IMR-90 (cell line): Measurements from ENCODE around the gene LHPP. TPM values are rescaled to one million over a fixed set of nuclear protein-coding genes. Genes with fewer than 3 reads are reported as not detected.

ENCODE experiments used
- ATAC-seq: fragments of 200-7000 bp; cut with Tn5 transposase; 2 replicates; pipeline ENCODE4 v1.9.1; 2020; ENCODE audit warnings: low read depth, mild to moderate bottlenecking, moderate library complexity
- BruUV-seq: library from RNA; stranded (reverse); fragments of 400-500 nt; replicated peaks from 2 replicates; lab custom pipeline; 2021; lab: Mats Ljungman, UMichigan
- CTCF ChIA-PET: fragments of 300-600 bp; formaldehyde crosslinking; extraction: SDS; loops from one replicate; lab custom pipeline; 2021; ENCODE audit warnings: antibody characterized with exemption; lab: Yijun Ruan, JAX
- POLR2A ChIA-PET: fragments of 300-600 bp; sonication (Branson Sonifier 250); formaldehyde crosslinking; loops from one replicate; lab custom pipeline; 2022; ENCODE audit warnings: antibody characterized with exemption; ENCODE audit not compliant: unreplicated experiment; lab: Charles Lee
- DNase-seq: peaks from one replicate; pipeline ENCODE4 v3.0.0; 2013
- H2AFZ ChIP-seq: replicated peaks from 2 replicates; pipeline ENCODE3; 2013; ENCODE audit warnings: low read length, mild to moderate bottlenecking; ENCODE audit not compliant: poor library complexity
- H2AK5ac ChIP-seq: 2 replicates; pipeline ENCODE4 v1.6.1; 2013; ENCODE audit warnings: low read depth, low read length, inconsistent platforms
- H2AK9ac ChIP-seq: replicated peaks from 2 replicates; pipeline ENCODE3; 2013; ENCODE audit warnings: mild to moderate bottlenecking, low read depth, low read length, moderate library complexity; ENCODE audit not compliant: poor library complexity
- H2BK120ac ChIP-seq: 2 replicates; pipeline ENCODE4 v1.6.1; 2013; ENCODE audit warnings: low read depth, low read length, inconsistent platforms
- H2BK15ac ChIP-seq: 3 replicates; pipeline ENCODE4 v1.6.1; 2013; ENCODE audit warnings: low read depth, low read length, inconsistent platforms
- H2BK20ac ChIP-seq: 2 replicates; pipeline ENCODE4 v1.6.1; 2013; ENCODE audit warnings: low read depth, mild to moderate bottlenecking, inconsistent platforms, low read length, moderate library complexity
- H2BK5ac ChIP-seq: 2 replicates; pipeline ENCODE4 v1.6.1; 2013; ENCODE audit warnings: mild to moderate bottlenecking, low read depth, low read length, inconsistent platforms; ENCODE audit not compliant: poor library complexity, severe bottlenecking
- H3K14ac ChIP-seq: replicated peaks from 2 replicates; pipeline ENCODE4 v1.6.1; 2013; ENCODE audit warnings: low read depth, low read length, inconsistent platforms
- H3K18ac ChIP-seq: 2 replicates; pipeline ENCODE4 v1.6.1; 2013; ENCODE audit warnings: low read depth, low read length, control low read depth
- H3K23ac ChIP-seq: 2 replicates; pipeline ENCODE4 v1.6.1; 2013; ENCODE audit warnings: low read depth, low read length, inconsistent platforms
- H3K27ac ChIP-seq: 2 replicates; pipeline ENCODE4 v1.5.1; 2013; ENCODE audit warnings: mild to moderate bottlenecking, control low read depth, low read length; ENCODE audit not compliant: insufficient read depth
- H3K27me3 ChIP-seq: 2 replicates; pipeline ENCODE4 v1.6.1; 2013; ENCODE audit warnings: low read length; ENCODE audit not compliant: control insufficient read depth, insufficient read depth
- H3K36me3 ChIP-seq: 2 replicates; pipeline ENCODE4 v1.6.1; 2013; ENCODE audit warnings: low read length, mixed read lengths; ENCODE audit not compliant: control insufficient read depth, insufficient read depth
- H3K4ac ChIP-seq: 2 replicates; pipeline ENCODE4 v1.6.1; 2013; ENCODE audit warnings: low read depth, low read length, inconsistent platforms
- H3K4me1 ChIP-seq: 2 replicates; pipeline ENCODE4 v1.6.1; 2013; ENCODE audit warnings: low read length, mixed read lengths; ENCODE audit not compliant: control insufficient read depth, insufficient read depth
- H3K4me2 ChIP-seq: 2 replicates; pipeline ENCODE4 v1.6.1; 2013; ENCODE audit warnings: low read depth, mild to moderate bottlenecking, control low read depth, low read length, moderate library complexity
- H3K4me3 ChIP-seq: 2 replicates; pipeline ENCODE4 v1.5.1; 2013; ENCODE audit warnings: low read depth, mild to moderate bottlenecking, control low read depth, low read length, moderate library complexity; ENCODE audit not compliant: insufficient read depth
- H3K56ac ChIP-seq: 2 replicates; pipeline ENCODE4 v1.6.1; 2013; ENCODE audit warnings: low read length, inconsistent platforms; ENCODE audit not compliant: insufficient read depth; ENCODE audit errors: extremely low read depth
- H3K79me1 ChIP-seq, 2 experiments: 2 replicates each; pipeline ENCODE4 v1.6.1; 2013; ENCODE audit warnings: low read length in 2 of 2, inconsistent platforms in 1 of 2, low read depth in 1 of 2
- H3K9ac ChIP-seq: 2 replicates; pipeline ENCODE4 v1.6.1; 2013; ENCODE audit warnings: low read depth, low read length, control low read depth
- H3K9me1 ChIP-seq: 2 replicates; pipeline ENCODE4 v1.6.1; 2013; ENCODE audit warnings: low read length, inconsistent platforms; ENCODE audit not compliant: insufficient read depth
- H3K9me3 ChIP-seq: 2 replicates; pipeline ENCODE4 v1.6.1; 2013; ENCODE audit warnings: low read length; ENCODE audit not compliant: control insufficient read depth, insufficient read depth
- H4K20me1 ChIP-seq: 2 replicates; pipeline ENCODE4 v1.6.1; 2013; ENCODE audit warnings: low read length, inconsistent platforms; ENCODE audit not compliant: insufficient read depth
- H4K5ac ChIP-seq: 2 replicates; pipeline ENCODE4 v1.6.1; 2013; ENCODE audit warnings: mild to moderate bottlenecking, low read depth, low read length, control low read depth
- H4K8ac ChIP-seq, 2 experiments: 2 replicates each; pipeline ENCODE4 v1.6.1; 2013; ENCODE audit warnings: low read depth in 2 of 2, low read length in 2 of 2, control low read depth in 1 of 2, inconsistent platforms in 1 of 2
- H4K91ac ChIP-seq: 2 replicates; pipeline ENCODE4 v1.6.1; 2013; ENCODE audit warnings: low read depth, low read length, inconsistent platforms; ENCODE audit not compliant: insufficient read depth
- BHLHE40 ChIP-seq: fragments of 150-350 bp; IDR thresholded peaks from 2 replicates; pipeline ENCODE4 v1.6.1; 2016; ENCODE audit warnings: mild to moderate bottlenecking, low read depth, low read length
- CEBPB ChIP-seq: IDR thresholded peaks from 2 replicates; pipeline ENCODE4 v1.6.1; 2012; ENCODE audit warnings: low read depth, low read length, improper control_type of control experiment
- CHD1 ChIP-seq: IDR thresholded peaks from 2 replicates; pipeline ENCODE4 v1.6.1; 2012; ENCODE audit warnings: low read depth, low read length, improper control_type of control experiment
- ELK1 ChIP-seq: fragments of 150-350 bp; IDR thresholded peaks from 2 replicates; pipeline ENCODE4 v1.6.1; 2016; ENCODE audit warnings: low read depth, mild to moderate bottlenecking, low read length, moderate library complexity, borderline replicate concordance
- FOS ChIP-seq: fragments of 150-350 bp; IDR thresholded peaks from 2 replicates; pipeline ENCODE4 v1.6.1; 2016; ENCODE audit warnings: low read depth, low read length
- MAFK ChIP-seq: IDR thresholded peaks from 2 replicates; pipeline ENCODE4 v1.6.1; 2012; ENCODE audit warnings: low read depth, low read length, improper control_type of control experiment
- MAZ ChIP-seq: IDR thresholded peaks from 2 replicates; pipeline ENCODE4 v1.6.1; 2012; ENCODE audit warnings: low read depth, mild to moderate bottlenecking, low read length, improper control_type of control experiment, moderate library complexity, borderline replicate concordance
- MXI1 ChIP-seq: IDR thresholded peaks from 2 replicates; pipeline ENCODE4 v1.6.1; 2012; ENCODE audit warnings: low read depth, mild to moderate bottlenecking, low read length, moderate library complexity, borderline replicate concordance
- NFE2L2 ChIP-seq: fragments of 150-350 bp; IDR thresholded peaks from 2 replicates; pipeline ENCODE4 v1.6.1; 2016; ENCODE audit warnings: low read depth, mild to moderate bottlenecking, low read length
- POLR2A ChIP-seq: IDR thresholded peaks from 2 replicates; pipeline ENCODE4 v1.6.1; 2012; ENCODE audit warnings: mild to moderate bottlenecking, low read depth, low read length
- RAD21 ChIP-seq: IDR thresholded peaks from 2 replicates; pipeline ENCODE4 v1.6.1; 2012; ENCODE audit warnings: low read length, improper control_type of control experiment
- RCOR1 ChIP-seq: IDR thresholded peaks from 2 replicates; pipeline ENCODE4 v1.6.1; 2012; ENCODE audit warnings: mild to moderate bottlenecking, low read length, improper control_type of control experiment; ENCODE audit not compliant: insufficient replicate concordance
- RFX5 ChIP-seq: IDR thresholded peaks from 2 replicates; pipeline ENCODE4 v1.8.0; 2012; ENCODE audit warnings: low read depth, mild to moderate bottlenecking, low read length, moderate library complexity
- SMC3 ChIP-seq: fragments of 150-350 bp; IDR thresholded peaks from 2 replicates; pipeline ENCODE4 v1.6.1; 2016; ENCODE audit warnings: low read depth, mild to moderate bottlenecking, antibody characterized with exemption, low read length, moderate library complexity
- USF2 ChIP-seq: fragments of 150-350 bp; IDR thresholded peaks from 2 replicates; pipeline ENCODE4 v1.6.1; 2017; ENCODE audit warnings: mild to moderate bottlenecking, antibody characterized with exemption, low read length, low read depth
- WGBS, 2 experiments: methylation state at CpG; one replicate each; pipeline versions ENCODE4 v1.1.5 to v1.1.7; 2013; ENCODE audit warnings: missing lambda C conversion rate in 2 of 2; ENCODE audit not compliant: insufficient read length in 1 of 2; ENCODE audit errors: extremely low coverage in 2 of 2; 5-methylcytosine and 5-hydroxymethylcytosine counted together
- dilution Hi-C: fragments of 300-500 bp; cut with HindIII; formaldehyde crosslinking; loops from one replicate; pipeline ENCODE4 v1.14.3; 2018; ENCODE audit warnings: low sequenced_read_pairs; ENCODE audit not compliant: unreplicated experiment
- in situ Hi-C: fragments of 300-500 bp; cut with MboI; formaldehyde crosslinking; loops from 3 replicates; pipeline ENCODE4 v1.14.3; 2019; ENCODE audit warnings: low sequenced_read_pairs, inconsistent platforms, mixed read lengths
- intact Hi-C: fragments of 100-400 bp; cut with micrococcal nuclease; formaldehyde crosslinking; loops from 2 replicates; pipeline ENCODE4 v1.10.0; 2022
- polyA plus RNA-seq, 3 experiments: library from polyadenylated mRNA; depleted of rRNA; stranded (reverse); fragments of >200 nt; gene quantifications; 2 replicates each; pipeline ENCODE4 v1.2.3, GENCODE V29; 2012; ENCODE audit warnings: low replicate concordance in 1 of 3
- total RNA-seq: library from RNA; depleted of rRNA; stranded (reverse); fragments of >200 nt; gene quantifications from 2 replicates; pipeline ENCODE4 v1.2.3, GENCODE V29; 2012
- TF ChIP-seq, protein P1 (sequence below): conservative IDR thresholded peaks from 2 replicates; pipeline ENCODE4 v1.5.1; 2012; ENCODE audit warnings: mild to moderate bottlenecking, low read depth, low read length, improper control_type of control experiment

LHPP gene
- total and polyA plus RNA-seq, 2 of the 4 experiments (the other 2 are of a cell fraction) = 2.7 to 8.3 TPM

GRCh38 chr10:124551097-124551496 is 89.5 kb downstream of the LHPP start:
- in situ Hi-C loops = no loop called here
- H3K4ac ChIP-seq = no peak overlapping the region
- no peak overlapping the region for H3K27ac ChIP-seq

More at GRCh38 chr10:124551097-124551496, 89.5 kb downstream of the LHPP start:
- H2BK120ac ChIP-seq = no peak overlapping the region
- H3K27me3 ChIP-seq = no peaks in the 10 kb centered on the region; the same call in 1 of the 2 replicates
- H3K18ac ChIP-seq = no peak overlapping the region
- H4K91ac ChIP-seq = no peak overlapping the region
- H2BK5ac ChIP-seq = no peak overlapping the region
- dilution Hi-C loops (no loop called here), intact Hi-C loops (no loop called here)
- H2AK5ac ChIP-seq = no peak overlapping the region
- no peak overlapping the region for H3K4me3 ChIP-seq
- no peak overlapping the region for H3K9ac ChIP-seq
- H2BK20ac ChIP-seq = no peak overlapping the region
- no peaks in the 10 kb centered on the region for H3K4me1 ChIP-seq
- H3K4me2 ChIP-seq = no peak overlapping the region
- no peaks in the 10 kb centered on the region for H3K79me1 ChIP-seq
- H3K56ac ChIP-seq = no peak overlapping the region
- no TSS peak for BruUV-seq
- WGBS, 2 experiments = no CpG with 5 or more reads among the region's 9 CpGs
- POLR2A ChIA-PET = no interaction called here
- H2BK15ac ChIP-seq = no peak overlapping the region
- DNase-seq (no peak), ATAC-seq (no peak)
- no peak overlapping the region for H2AK9ac ChIP-seq
- H3K14ac ChIP-seq = no peak overlapping the region
- no peak overlapping the region for H4K8ac ChIP-seq
- H3K23ac ChIP-seq = no peak overlapping the region
- no peaks in the 10 kb centered on the region for H3K9me3 ChIP-seq
- H4K5ac ChIP-seq = no peak overlapping the region
- H2AFZ ChIP-seq = no peak overlapping the region
- TF ChIP-seq MAZ (no peak), USF2 (no peak), RFX5 (no peak), SMC3 (no peak), BHLHE40 (no peak), CEBPB (no peak), POLR2A (no peak), FOS (no peak), CHD1 (no peak), MAFK (no peak), MXI1 (no peak), RCOR1 (no peak), ELK1 (no peak), RAD21 (no peak), NFE2L2 (no peak)
- TF ChIP-seq, protein P1, sequence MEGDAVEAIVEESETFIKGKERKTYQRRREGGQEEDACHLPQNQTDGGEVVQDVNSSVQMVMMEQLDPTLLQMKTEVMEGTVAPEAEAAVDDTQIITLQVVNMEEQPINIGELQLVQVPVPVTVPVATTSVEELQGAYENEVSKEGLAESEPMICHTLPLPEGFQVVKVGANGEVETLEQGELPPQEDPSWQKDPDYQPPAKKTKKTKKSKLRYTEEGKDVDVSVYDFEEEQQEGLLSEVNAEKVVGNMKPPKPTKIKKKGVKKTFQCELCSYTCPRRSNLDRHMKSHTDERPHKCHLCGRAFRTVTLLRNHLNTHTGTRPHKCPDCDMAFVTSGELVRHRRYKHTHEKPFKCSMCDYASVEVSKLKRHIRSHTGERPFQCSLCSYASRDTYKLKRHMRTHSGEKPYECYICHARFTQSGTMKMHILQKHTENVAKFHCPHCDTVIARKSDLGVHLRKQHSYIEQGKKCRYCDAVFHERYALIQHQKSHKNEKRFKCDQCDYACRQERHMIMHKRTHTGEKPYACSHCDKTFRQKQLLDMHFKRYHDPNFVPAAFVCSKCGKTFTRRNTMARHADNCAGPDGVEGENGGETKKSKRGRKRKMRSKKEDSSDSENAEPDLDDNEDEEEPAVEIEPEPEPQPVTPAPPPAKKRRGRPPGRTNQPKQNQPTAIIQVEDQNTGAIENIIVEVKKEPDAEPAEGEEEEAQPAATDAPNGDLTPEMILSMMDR = no peak
- H4K20me1 ChIP-seq = no peaks in the 10 kb centered on the region
- no peaks in the 10 kb centered on the region for H3K9me1 ChIP-seq
- CTCF ChIA-PET = no interaction called here
- H3K36me3 ChIP-seq = no peaks in the 10 kb centered on the region
